Measurements from ENCODE around the gene CIB4. TPM values are rescaled to one million over a fixed set of nuclear protein-coding genes. Genes with fewer than 3 reads are reported as not detected.

The CIB4 gene
- total RNA-seq, 1 donor: not detected

GRCh38 chr2:26534865-26535662 lies 106.1 kb downstream of the CIB4 start:
- DNase-seq (ENCODE audit: low read depth in 2 of 3, low spot score in 2 of 3): no peak

- DNase-seq (ENCODE audit: low read depth in 2 of 3, low spot score in 2 of 3): no peak
Observed at GRCh38 chr2:26534098-26534864, 106.9 kb downstream of the CIB4 start.

- no peak for DNase-seq (ENCODE audit: low read depth in 2 of 3, low spot score in 2 of 3)
Observed at GRCh38 chr2:26533661-26534060, 107.5 kb downstream of the CIB4 start.

GRCh38 chr2:26532301-26533250 lies 108.6 kb downstream of the CIB4 start:
- no peak for DNase-seq (ENCODE audit: low read depth in 2 of 3, low spot score in 2 of 3)

Small RNA genes lying within 50 kb of the gene (small RNA-seq; reads per million reads assigned to genes)
- gene AC015977.1: not detected

Other genes with a start within 250 kb of the CIB4 start
- gene DRC1, start 239.4 kb downstream of the CIB4 start, total RNA-seq: not detected
- 0.27 TPM for gene OTOF, start 163.2 kb downstream of the CIB4 start, total RNA-seq
- gene KCNK3, start 51.4 kb upstream of the CIB4 start, total RNA-seq: under 0.01 TPM
- gene SLC35F6, start 122.9 kb upstream of the CIB4 start, total RNA-seq: 14.3 TPM
- 0.81 TPM for gene CENPA, start 144.7 kb upstream of the CIB4 start, total RNA-seq
- gene DPYSL5, start 206.8 kb upstream of the CIB4 start, total RNA-seq: not detected

Data from hematopoietic multipotent progenitor cell (in vitro differentiated cells).